Brain microvascular endothelial cell (primary cell): Measurements from ENCODE around the gene BRIP1.

Experiments used
- DNase-seq: peaks from one replicate; pipeline ENCODE4 v3.0.0-alpha.2; 2020
- H3K27ac ChIP-seq: fragments of 250-450 bp; sonication (Bioruptor Pico); 2 replicates; pipeline ENCODE4 v1.5.1; 2020; ENCODE audit warnings: mild to moderate bottlenecking, moderate library complexity
- H3K27me3 ChIP-seq: fragments of 250-450 bp; sonication (Bioruptor Pico); replicated peaks from 2 replicates; pipeline ENCODE4 v1.5.1; 2020; ENCODE audit warnings: mild to moderate bottlenecking
- H3K36me3 ChIP-seq: fragments of 250-450 bp; sonication (Bioruptor Pico); replicated peaks from 2 replicates; pipeline ENCODE4 v1.5.1; 2020; ENCODE audit warnings: mild to moderate bottlenecking
- H3K4me3 ChIP-seq: 2 replicates; pipeline ENCODE4 v1.5.1; 2011; ENCODE audit warnings: low read depth, mild to moderate bottlenecking, control low read depth, low read length, moderate library complexity
- CTCF ChIP-seq: IDR thresholded peaks from 2 replicates; pipeline ENCODE4 v1.5.1; 2011; ENCODE audit warnings: low read depth, mild to moderate bottlenecking, moderate library complexity, low read length, control low read depth, inconsistent platforms; ENCODE audit errors: missing control alignments
- in situ Hi-C: cut with HindIII; loops from 2 replicates; pipeline ENCODE4 v1.10.0; 2017; ENCODE audit warnings: low sequenced_read_pairs, low pct_ligation_motif_present

Gene BRIP1

GRCh38 chr17:61846761-61847375 is 16.5 kb downstream of the BRIP1 start:
- Histone ChIP-seq H3K4me3 (no peak overlapping the region), H3K27ac (no peak overlapping the region), H3K27me3 (no peaks in the 10 kb centered on the region), H3K36me3 (no peaks in the 10 kb centered on the region)
- no peak for DNase-seq
- in situ Hi-C loops, result no loop called here
- no peak for TF ChIP-seq CTCF

- in situ Hi-C loops, result no loop called here
- TF ChIP-seq CTCF, result no peak
- H3K27ac ChIP-seq, result no peak overlapping the region
- no peaks in the 10 kb centered on the region for H3K36me3 ChIP-seq
- no peaks in the 10 kb centered on the region for H3K27me3 ChIP-seq
- no peak overlapping the region for H3K4me3 ChIP-seq
- no peak for DNase-seq
Observed at GRCh38 chr17:61846088-61846487, 17.2 kb downstream of the BRIP1 start.

- no peak overlapping the region for H3K4me3 ChIP-seq
- H3K27me3 ChIP-seq, result no peaks in the 10 kb centered on the region
- in situ Hi-C loops, result no loop called here
- no peaks in the 10 kb centered on the region for H3K36me3 ChIP-seq
- no peak overlapping the region for H3K27ac ChIP-seq
- DNase-seq, result no peak
- TF ChIP-seq CTCF, result no peak
Observed at GRCh38 chr17:61843435-61843834, 19.9 kb downstream of the BRIP1 start.

GRCh38 chr17:61842899-61843298 is 20.4 kb downstream of the BRIP1 start:
- in situ Hi-C loops, result no loop called here
- H3K4me3 ChIP-seq, result no peak overlapping the region
- DNase-seq, result no peak
- no peaks in the 10 kb centered on the region for H3K27me3 ChIP-seq
- no peak for TF ChIP-seq CTCF
- H3K27ac ChIP-seq, result no peak overlapping the region
- no peaks in the 10 kb centered on the region for H3K36me3 ChIP-seq

- DNase-seq, result no peak
- in situ Hi-C loops, result no loop called here
- Histone ChIP-seq H3K27ac (no peak overlapping the region), H3K4me3 (no peak overlapping the region), H3K36me3 (no peaks in the 10 kb centered on the region), H3K27me3 (no peaks in the 10 kb centered on the region)
- no peak for TF ChIP-seq CTCF
Observed at GRCh38 chr17:61839300-61839786, 24.0 kb downstream of the BRIP1 start.
